SKM-1 treated with dmso at 0.1 percent for 144 hours (cell line): ENCODE results near the gene DPYSL3.

Source experiments
- DNase-seq: peaks from one replicate; lab custom pipeline; 2025; ENCODE audit not compliant: unreplicated experiment; lab: John Stamatoyannopoulos, UW

The DPYSL3 gene

DNA sequence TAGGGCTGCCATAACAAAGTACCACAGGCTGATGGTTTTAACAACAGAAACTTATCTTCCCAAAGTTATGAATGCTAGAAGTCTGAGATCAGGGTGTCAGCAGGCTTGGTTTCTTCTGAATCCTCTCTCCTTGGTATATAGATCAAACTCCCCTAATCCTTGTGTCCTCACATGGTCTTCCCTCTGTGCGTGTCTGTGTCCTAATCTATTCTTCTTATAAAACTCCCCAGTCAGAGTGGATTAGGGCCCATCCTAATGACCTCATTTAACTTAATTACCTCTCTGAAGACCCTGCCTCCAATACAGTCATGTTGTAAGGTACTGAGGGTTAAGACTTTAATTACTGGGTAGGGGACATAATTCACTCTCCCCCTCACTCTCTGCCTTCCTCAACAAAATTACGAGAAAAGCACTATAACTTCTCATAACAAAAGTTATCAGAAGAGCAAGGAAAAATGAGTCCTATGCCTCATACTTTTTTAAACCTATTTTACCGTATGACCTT, 68.6 kb downstream of the DPYSL3 start:
- DNase-seq = no peak

- no peak for DNase-seq
These were observed 70.6 kb downstream of the DPYSL3 start for GRCh38 chr5:147439254-147439653.

GRCh38 chr5:147437161-147437596, 72.7 kb downstream of the DPYSL3 start:
- peak; percentile 85 for DNase-seq

- DNase-seq = no peak
These were observed 73.3 kb downstream of the DPYSL3 start for GRCh38 chr5:147436596-147436995.

DNA sequence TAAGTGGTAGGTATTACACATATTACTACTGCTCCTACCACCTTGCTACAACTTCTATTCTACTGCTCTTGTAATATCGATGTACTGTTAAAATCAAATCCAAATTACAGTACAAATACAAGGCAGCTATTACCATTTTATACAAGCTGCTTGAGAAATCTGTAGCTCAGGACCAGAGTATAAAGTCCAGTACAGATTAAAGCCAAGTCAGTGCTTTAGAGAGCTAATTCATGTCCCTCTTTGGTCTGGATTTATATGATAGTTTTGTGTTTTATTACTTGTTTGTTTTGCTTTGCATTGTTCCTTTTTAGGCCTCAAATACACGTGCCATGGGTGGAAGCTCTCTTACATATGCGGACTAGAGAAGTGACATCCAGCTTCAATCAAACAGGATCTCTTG, 75.8 kb downstream of the DPYSL3 start:
- no peak for DNase-seq

GRCh38 chr5:147432323-147432722, 77.5 kb downstream of the DPYSL3 start:
- DNase-seq = no peak

- DNase-seq = peak; percentile 22
These were observed 78.3 kb downstream of the DPYSL3 start for GRCh38 chr5:147431586-147431985.

DNA sequence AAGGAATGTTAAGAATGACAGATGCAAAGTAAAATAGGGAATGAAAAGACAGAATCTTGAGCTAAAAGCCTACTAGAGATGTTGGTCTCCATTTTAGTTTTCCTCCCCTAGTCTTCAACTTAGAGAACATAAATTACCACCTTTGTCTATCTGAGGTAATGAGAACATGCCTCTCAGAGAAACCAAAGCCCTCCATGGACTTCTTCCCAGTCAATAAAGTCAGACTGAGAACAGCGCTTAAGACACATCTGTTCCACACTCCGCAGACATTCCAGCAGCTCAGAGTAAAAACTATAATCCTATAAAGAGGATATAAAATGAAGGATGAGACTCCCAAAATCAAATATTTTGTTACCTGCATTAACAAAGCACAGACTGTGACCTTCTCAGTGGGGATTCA, 79.2 kb downstream of the DPYSL3 start:
- no peak for DNase-seq

DNA sequence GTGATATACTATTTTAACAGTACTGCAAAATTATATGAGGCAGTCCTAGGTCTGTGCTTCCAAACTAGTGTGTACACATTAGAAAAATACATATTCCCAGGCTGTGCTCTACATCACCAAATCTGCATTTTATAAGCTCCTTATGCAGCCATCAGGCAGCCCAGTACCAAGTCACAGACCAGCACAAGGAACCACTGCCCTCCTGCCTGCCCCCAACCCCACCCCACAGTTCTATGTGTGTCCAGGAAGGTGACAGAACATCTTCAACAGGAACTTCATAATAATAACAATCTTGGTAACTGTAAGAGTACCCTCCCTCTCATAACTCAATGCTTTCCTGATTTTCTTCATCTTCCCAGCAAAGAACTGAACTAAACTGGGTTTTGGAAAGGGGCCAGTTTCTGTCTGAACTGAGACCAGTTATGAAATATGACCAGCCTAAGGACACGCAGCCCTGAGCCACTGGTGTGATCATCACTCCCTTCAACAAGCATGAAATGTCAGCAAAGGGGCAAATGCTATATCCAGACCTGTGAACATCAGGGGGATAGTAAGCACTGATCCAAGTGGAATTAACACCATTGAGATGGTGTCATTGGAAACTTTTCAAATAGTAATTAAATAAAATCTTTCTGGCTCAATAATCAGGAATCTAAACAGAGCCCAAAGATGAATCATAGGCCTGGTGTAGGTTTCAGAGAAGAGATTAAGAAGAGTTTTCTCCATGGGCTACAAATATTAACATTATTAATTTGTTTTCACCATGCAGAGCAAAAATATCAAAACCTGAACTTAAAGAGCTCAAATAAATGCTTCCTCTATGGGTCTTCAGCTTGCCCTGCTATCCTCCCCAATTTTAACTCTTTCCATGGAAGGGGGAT, 82.1 kb downstream of the DPYSL3 start:
- no peak for DNase-seq

- DNase-seq = no peak
These were observed 83.1 kb downstream of the DPYSL3 start for GRCh38 chr5:147426640-147427327.

- no peak for DNase-seq
These were observed 91.3 kb downstream of the DPYSL3 start for GRCh38 chr5:147418613-147419012.

GRCh38 chr5:147417135-147417813, 92.6 kb downstream of the DPYSL3 start:
- no peak for DNase-seq

- no peak for DNase-seq
These were observed 94.2 kb downstream of the DPYSL3 start for GRCh38 chr5:147415651-147416050.

DNA sequence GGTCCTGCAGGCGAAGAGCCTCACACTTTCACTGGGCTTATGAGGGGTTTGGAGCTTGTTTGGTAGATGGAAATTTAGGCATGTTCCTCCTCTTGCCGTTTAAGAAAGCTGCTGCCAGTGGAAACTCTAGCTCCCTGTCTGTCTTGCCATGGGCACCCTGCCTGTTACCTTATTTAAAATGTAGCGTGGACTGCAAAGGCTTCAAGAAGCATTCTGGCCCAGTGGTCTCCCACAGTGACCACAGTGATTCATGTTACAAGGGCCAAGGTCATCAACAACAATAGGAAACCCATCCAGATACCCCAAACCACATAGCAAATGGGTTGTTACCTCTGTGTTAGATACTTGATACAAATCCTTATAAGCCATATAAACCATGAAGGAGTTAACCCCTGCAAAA, 96.6 kb downstream of the DPYSL3 start:
- no peak for DNase-seq

DNA sequence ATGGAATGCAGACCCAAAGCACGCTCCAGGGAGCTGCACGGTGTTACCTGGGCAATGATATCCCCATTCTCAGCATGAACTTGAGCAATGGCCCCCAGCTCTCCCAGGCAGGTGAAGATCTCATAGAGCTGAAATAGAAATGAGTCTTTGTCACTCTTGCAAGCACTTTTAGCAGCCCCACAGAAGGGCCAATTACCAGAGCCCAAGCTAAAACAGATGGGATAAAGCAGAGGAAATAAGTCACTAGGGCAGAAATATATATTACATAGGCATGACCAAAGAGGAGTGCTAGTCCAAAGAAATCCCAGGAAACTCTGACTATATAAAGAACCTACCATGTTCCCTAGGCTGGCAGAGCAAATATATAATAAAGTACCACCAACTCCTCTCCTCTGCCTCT, 97.3 kb downstream of the DPYSL3 start:
- no peak for DNase-seq

DNA sequence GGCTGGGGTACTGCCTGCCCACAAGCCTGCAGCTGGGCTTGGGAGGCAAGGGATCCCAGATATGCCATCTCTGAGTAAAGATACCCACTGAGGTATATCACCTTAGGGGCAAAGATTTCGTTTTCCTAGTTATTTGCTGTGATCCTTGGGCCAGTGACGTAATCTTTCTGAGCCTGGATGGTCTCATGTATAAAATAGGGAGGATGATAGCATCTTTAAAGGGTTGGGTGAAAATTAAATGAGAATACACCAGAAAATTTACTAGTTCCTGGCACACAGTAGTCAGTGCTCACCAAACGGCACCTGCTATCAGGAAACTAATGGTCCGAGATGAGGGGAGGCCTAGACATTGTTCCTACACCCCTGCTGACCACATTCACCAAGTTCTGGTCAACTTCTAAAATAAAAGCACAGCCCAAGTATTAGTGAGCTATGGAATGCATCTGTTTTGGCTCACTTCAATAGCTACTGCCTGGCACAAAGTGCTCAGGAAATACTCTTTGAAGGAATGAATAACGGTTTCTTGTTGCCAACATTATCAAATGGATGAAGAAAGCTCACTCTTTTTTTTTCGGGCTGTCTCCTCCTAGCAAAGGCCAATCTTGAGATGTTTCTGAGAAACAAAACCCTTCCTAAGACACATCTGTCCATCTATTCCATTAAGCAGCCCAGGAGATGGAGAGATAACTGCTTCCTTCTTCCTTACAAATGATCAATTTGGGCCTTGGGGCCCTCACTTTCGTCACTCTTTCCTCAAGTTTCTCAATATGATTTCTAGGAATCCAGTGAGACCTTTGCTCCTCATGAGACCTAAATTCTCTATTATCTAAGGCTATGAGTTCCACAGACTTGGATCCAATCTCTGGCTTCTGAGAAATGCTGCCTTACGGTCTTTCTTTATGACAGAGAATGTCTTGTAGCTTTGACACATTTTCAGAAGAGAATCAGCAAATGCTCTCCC, 98.2 kb downstream of the DPYSL3 start:
- no peak for DNase-seq

DNA sequence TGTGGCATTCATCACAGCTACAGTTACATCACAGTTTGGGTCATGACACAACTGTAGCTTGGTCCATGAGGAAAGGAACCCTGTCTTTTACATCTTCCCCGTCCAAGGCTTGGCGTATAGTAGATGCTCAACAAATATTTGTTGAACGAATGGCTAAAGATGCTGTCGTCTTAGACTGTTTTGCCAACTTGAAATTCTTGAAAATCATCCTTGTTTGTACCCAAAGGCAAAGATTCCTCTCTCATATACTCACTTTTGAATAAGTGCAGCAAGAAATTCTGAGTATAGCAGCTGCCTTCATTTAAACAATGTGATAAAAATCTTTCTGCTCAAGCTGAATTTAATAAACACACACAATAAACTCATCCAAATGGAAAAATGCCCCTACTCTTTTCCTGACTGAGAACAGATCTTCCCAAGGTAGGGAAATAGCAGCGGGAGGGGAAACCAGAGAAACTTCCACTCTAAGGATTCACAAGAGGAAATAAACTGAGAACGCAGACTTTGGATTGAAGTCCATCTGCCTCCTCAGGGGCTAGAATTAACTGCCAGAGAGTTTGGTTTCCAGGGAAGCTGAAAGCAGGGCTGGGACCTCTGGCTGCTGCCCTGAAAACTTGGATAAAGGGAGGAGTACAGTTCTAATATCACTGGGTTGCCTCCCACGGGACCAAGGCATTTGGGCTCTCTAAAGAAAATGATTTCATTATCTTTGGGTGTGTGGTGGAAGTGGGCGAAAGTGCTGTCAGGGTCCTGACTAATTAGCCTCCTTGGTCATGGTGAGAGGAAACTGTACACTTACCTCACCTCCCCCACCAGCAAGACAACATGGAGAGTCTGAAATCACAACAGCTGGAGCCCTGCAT, 99.1 kb downstream of the DPYSL3 start:
- no peak for DNase-seq

DNA sequence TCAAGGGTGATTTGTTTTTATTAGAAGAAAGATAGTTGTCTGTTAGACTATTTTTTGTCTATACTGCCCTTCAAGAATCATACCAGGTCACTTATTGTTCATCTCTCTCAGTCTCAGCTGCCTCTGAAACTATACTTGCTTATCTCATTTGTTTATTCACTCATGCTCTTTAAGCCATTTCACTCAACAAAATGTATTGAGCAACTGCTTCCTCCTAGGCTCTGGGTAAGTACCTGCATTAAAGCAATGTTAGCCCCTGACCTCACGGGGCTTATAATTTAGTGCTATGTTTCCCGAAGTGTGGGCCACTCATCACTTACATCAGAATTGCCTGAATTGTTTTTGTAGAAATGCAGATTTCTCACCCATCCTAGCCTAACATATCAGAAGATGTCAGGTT, 100.9 kb downstream of the DPYSL3 start:
- no peak for DNase-seq

GRCh38 chr5:147407094-147407681, 102.7 kb downstream of the DPYSL3 start:
- no peak for DNase-seq
